GM12878 (cell line): ENCODE data around the gene SLC31A1. TPM values are rescaled to one million over a fixed set of nuclear protein-coding genes. Genes with fewer than 3 reads are reported as not detected.

ENCODE experiments used
- CBX3 ChIP-seq: fragments of 200-600 bp; sonication (generic); IDR thresholded peaks from 2 replicates; pipeline ENCODE4 v1.6.1; 2016; ENCODE audit warnings: low read depth, borderline replicate concordance
- CHD4 ChIP-seq: fragments of 200-600 bp; sonication (generic); IDR thresholded peaks from 2 replicates; pipeline ENCODE4 v1.6.1; 2016; ENCODE audit warnings: mild to moderate bottlenecking
- IRF3 ChIP-seq: fragments of 450-650 bp; IDR thresholded peaks from 2 replicates; pipeline ENCODE4 v1.6.1; 2014; ENCODE audit warnings: mild to moderate bottlenecking
- IRF4 ChIP-seq: IDR thresholded peaks from 2 replicates; pipeline ENCODE4 v1.6.1; 2011; ENCODE audit warnings: low read depth, low read length
- JUND ChIP-seq: IDR thresholded peaks from 2 replicates; pipeline ENCODE4 v1.6.1; 2012; ENCODE audit warnings: low read depth, mild to moderate bottlenecking, low read length, improper control_type of control experiment, moderate library complexity
- MEF2A ChIP-seq: IDR thresholded peaks from 2 replicates; pipeline ENCODE4 v1.6.1; 2011; ENCODE audit warnings: low read depth, mild to moderate bottlenecking, low read length, moderate library complexity; ENCODE audit not compliant: insufficient read depth
- NFIC ChIP-seq: IDR thresholded peaks from 2 replicates; pipeline ENCODE4 v1.6.1; 2012; ENCODE audit warnings: low read depth, mild to moderate bottlenecking, inconsistent platforms, low read length, moderate library complexity
- NRF1 ChIP-seq: conservative IDR thresholded peaks from 2 replicates; pipeline ENCODE4 v1.6.1; 2011; ENCODE audit warnings: mild to moderate bottlenecking, low read depth, low read length, improper control_type of control experiment
- PKNOX1 ChIP-seq: fragments of 450-650 bp; IDR thresholded peaks from 2 replicates; pipeline ENCODE4 v1.6.1; 2016; ENCODE audit warnings: mild to moderate bottlenecking
- POU2F2 ChIP-seq: IDR thresholded peaks from 3 replicates; pipeline ENCODE4 v1.6.1; 2011; ENCODE audit warnings: low read depth, mild to moderate bottlenecking, low read length, borderline replicate concordance
- RAD51 ChIP-seq: fragments of 450-650 bp; IDR thresholded peaks from 2 replicates; pipeline ENCODE4 v1.6.1; 2016; ENCODE audit warnings: moderate library complexity, mild to moderate bottlenecking, inconsistent platforms
- SIN3A ChIP-seq: IDR thresholded peaks from 2 replicates; pipeline ENCODE4 v1.6.1; 2012; ENCODE audit warnings: low read depth, low read length, improper control_type of control experiment
- TCF3 ChIP-seq: IDR thresholded peaks from 2 replicates; pipeline ENCODE4 v1.6.1; 2012; ENCODE audit warnings: low read depth, mild to moderate bottlenecking, low read length, borderline replicate concordance; ENCODE audit not compliant: insufficient read depth
- polyA plus RNA-seq, 11 experiments: library from polyadenylated mRNA; depleted of rRNA in 4 of 11; unstranded in 6 of 11; stranded (reverse) in 5 of 11; fragments of >200 nt; fragmentation: Nextera tagmentation in 4 of 11; fragmentation: Illumina TruSeq in 1 of 11; extraction: Ambion mirVana in 4 of 11; extraction: Trizol in 1 of 11; gene quantifications; 1 replicate in 1 of 11; 2 replicates in 10 of 11; pipeline versions ENCODE4 v1.2.1 to v1.2.3, GENCODE V29; 2011 to 2016; ENCODE audit warnings: inconsistent platforms in 2 of 11, missing spikeins in 2 of 11, low read depth in 1 of 11
- total RNA-seq, 4 experiments: library from RNA; depleted of rRNA in 3 of 4; stranded (reverse); fragments of >200 nt in 3 of 4; fragmentation: Illumina TruSeq in 1 of 4; extraction: Trizol in 1 of 4; gene quantifications; 2 replicates each; pipeline versions ENCODE4 v1.2.1 to v1.2.3, GENCODE V29; 2013 to 2021
- TF ChIP-seq, protein P1 (sequence below): IDR thresholded peaks from 2 replicates; pipeline ENCODE4 v1.6.1; 2012; ENCODE audit warnings: mild to moderate bottlenecking, low read depth, low read length
- TF ChIP-seq, protein P2 (sequence below), 3 experiments: IDR thresholded peaks in 2 of 3; conservative IDR thresholded peaks in 1 of 3; 2 replicates each; pipeline ENCODE4 v1.5.1; 2011; ENCODE audit warnings: low read depth in 3 of 3, low read length in 3 of 3, mild to moderate bottlenecking in 3 of 3, control low read depth in 2 of 3, moderate library complexity in 2 of 3, inconsistent platforms in 1 of 3, mixed read lengths in 1 of 3; ENCODE audit not compliant: control insufficient read depth in 2 of 3, insufficient read depth in 1 of 3; ENCODE audit errors: extremely low read depth in 1 of 3
- TF ChIP-seq, protein P3 (sequence below): fragments of 450-650 bp; formaldehyde crosslinking; IDR thresholded peaks from 2 replicates; pipeline ENCODE4 v1.4.0; 2022; ENCODE audit warnings: mild to moderate bottlenecking, moderate library complexity

SLC31A1 gene
- total and polyA plus RNA-seq, 10 of the 15 experiments (the other 5 are each of a cell fraction or from before 2014, with no cell fraction given) = 7.3 to 16.2 (median 10.5) TPM

- TF ChIP-seq IRF3 (no peak), TCF3 (no peak), IRF4 (no peak), MEF2A (no peak), POU2F2 (no peak), JUND (no peak), SIN3A (peak; percentile 86; the same call in 1 of the 2 replicates), NFIC (no peak), CBX3 (no peak), PKNOX1 (peak; percentile 56), RAD51 (no peak), NRF1 (no peak), CHD4 (no peak)
- TF ChIP-seq, protein P1, sequence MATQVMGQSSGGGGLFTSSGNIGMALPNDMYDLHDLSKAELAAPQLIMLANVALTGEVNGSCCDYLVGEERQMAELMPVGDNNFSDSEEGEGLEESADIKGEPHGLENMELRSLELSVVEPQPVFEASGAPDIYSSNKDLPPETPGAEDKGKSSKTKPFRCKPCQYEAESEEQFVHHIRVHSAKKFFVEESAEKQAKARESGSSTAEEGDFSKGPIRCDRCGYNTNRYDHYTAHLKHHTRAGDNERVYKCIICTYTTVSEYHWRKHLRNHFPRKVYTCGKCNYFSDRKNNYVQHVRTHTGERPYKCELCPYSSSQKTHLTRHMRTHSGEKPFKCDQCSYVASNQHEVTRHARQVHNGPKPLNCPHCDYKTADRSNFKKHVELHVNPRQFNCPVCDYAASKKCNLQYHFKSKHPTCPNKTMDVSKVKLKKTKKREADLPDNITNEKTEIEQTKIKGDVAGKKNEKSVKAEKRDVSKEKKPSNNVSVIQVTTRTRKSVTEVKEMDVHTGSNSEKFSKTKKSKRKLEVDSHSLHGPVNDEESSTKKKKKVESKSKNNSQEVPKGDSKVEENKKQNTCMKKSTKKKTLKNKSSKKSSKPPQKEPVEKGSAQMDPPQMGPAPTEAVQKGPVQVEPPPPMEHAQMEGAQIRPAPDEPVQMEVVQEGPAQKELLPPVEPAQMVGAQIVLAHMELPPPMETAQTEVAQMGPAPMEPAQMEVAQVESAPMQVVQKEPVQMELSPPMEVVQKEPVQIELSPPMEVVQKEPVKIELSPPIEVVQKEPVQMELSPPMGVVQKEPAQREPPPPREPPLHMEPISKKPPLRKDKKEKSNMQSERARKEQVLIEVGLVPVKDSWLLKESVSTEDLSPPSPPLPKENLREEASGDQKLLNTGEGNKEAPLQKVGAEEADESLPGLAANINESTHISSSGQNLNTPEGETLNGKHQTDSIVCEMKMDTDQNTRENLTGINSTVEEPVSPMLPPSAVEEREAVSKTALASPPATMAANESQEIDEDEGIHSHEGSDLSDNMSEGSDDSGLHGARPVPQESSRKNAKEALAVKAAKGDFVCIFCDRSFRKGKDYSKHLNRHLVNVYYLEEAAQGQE = no peak
- TF ChIP-seq, protein P2, sequence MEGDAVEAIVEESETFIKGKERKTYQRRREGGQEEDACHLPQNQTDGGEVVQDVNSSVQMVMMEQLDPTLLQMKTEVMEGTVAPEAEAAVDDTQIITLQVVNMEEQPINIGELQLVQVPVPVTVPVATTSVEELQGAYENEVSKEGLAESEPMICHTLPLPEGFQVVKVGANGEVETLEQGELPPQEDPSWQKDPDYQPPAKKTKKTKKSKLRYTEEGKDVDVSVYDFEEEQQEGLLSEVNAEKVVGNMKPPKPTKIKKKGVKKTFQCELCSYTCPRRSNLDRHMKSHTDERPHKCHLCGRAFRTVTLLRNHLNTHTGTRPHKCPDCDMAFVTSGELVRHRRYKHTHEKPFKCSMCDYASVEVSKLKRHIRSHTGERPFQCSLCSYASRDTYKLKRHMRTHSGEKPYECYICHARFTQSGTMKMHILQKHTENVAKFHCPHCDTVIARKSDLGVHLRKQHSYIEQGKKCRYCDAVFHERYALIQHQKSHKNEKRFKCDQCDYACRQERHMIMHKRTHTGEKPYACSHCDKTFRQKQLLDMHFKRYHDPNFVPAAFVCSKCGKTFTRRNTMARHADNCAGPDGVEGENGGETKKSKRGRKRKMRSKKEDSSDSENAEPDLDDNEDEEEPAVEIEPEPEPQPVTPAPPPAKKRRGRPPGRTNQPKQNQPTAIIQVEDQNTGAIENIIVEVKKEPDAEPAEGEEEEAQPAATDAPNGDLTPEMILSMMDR (IDR thresholded peaks at IDR 0.05 in 2 of 3, conservative IDR thresholded peaks at IDR 0.05 in 1 of 3; ENCODE audit: control insufficient read depth in 2 of 3, extremely low read depth in 1 of 3, insufficient read depth in 1 of 3, low read depth in 3 of 3, low read length in 3 of 3) = no peak
- TF ChIP-seq, protein P3, sequence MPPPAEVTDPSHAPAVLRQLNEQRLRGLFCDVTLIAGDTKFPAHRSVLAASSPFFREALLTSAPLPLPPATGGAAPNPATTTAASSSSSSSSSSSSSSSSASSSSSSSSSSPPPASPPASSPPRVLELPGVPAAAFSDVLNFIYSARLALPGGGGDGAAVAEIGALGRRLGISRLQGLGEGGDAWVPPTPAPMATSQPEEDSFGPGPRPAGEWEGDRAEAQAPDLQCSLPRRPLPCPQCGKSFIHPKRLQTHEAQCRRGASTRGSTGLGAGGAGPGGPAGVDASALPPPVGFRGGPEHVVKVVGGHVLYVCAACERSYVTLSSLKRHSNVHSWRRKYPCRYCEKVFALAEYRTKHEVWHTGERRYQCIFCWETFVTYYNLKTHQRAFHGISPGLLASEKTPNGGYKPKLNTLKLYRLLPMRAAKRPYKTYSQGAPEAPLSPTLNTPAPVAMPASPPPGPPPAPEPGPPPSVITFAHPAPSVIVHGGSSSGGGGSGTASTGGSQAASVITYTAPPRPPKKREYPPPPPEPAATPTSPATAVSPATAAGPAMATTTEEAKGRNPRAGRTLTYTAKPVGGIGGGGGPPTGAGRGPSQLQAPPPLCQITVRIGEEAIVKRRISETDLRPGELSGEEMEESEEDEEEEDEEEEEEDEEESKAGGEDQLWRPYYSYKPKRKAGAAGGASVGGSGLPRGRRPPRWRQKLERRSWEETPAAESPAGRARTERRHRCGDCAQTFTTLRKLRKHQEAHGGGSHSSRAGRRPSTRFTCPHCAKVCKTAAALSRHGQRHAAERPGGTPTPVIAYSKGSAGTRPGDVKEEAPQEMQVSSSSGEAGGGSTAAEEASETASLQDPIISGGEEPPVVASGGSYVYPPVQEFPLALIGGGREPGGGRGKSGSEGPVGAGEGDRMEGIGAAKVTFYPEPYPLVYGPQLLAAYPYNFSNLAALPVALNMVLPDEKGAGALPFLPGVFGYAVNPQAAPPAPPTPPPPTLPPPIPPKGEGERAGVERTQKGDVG (CRISPR knock-in tag) = no peak
Observed at GRCh38 chr9:113221003-113221799, at the start of gene SLC31A1, which contains the start of gene FKBP15 (continued).
